HEK293 (cell line): ENCODE results near the gene MISP.

Experiments used
- CTCF ChIA-PET: fragments of 350-600 bp; formaldehyde crosslinking; extraction: SDS; loops from one replicate; lab custom pipeline; 2021; ENCODE audit warnings: antibody characterized with exemption; lab: Yijun Ruan, JAX
- POLR2A ChIA-PET: fragments of 300-600 bp; formaldehyde crosslinking; extraction: SDS; loops from one replicate; lab custom pipeline; 2020; ENCODE audit warnings: antibody characterized with exemption, inconsistent platforms; lab: Yijun Ruan, JAX
- H3K27ac ChIP-seq: fragments of 200-500 bp; sonication (Bioruptor generic); 2 replicates; pipeline ENCODE4 v1.5.1; 2014; ENCODE audit warnings: low read depth, low read length, control low read depth, inconsistent platforms; ENCODE audit errors: extremely low read depth
- H3K36me3 ChIP-seq, 2 experiments: fragments of 200-500 bp in 1 of 2; sonication (Bioruptor generic) in 1 of 2; 1 replicate in 1 of 2; 2 replicates in 1 of 2; pipeline ENCODE4 v1.5.1; 2014 to 2017; ENCODE audit warnings: inconsistent platforms in 2 of 2, low read length in 2 of 2; ENCODE audit not compliant: control insufficient read depth in 2 of 2, insufficient read depth in 1 of 2
- H3K4me1 ChIP-seq: fragments of 200-500 bp; sonication (Bioruptor generic); 2 replicates; pipeline ENCODE4 v1.5.1; 2014; ENCODE audit warnings: mild to moderate bottlenecking, low read length, inconsistent platforms; ENCODE audit not compliant: control insufficient read depth, insufficient read depth
- H3K4me3 ChIP-seq: 2 replicates; pipeline ENCODE4 v1.5.1; 2011; ENCODE audit warnings: low read depth, mild to moderate bottlenecking, control low read depth, low read length, moderate library complexity
- H3K9me3 ChIP-seq: fragments of 200-500 bp; sonication (Bioruptor generic); 2 replicates; pipeline ENCODE4 v1.5.1; 2014; ENCODE audit warnings: low read depth, low read length, inconsistent platforms; ENCODE audit not compliant: control insufficient read depth, insufficient read depth
- HIC1 ChIP-seq: fragments of 450-650 bp; formaldehyde crosslinking; IDR thresholded peaks from 2 replicates; pipeline ENCODE4 v1.5.1; 2016; ENCODE audit warnings: missing biosample characterization, missing genetic modification characterization
- IKZF3 ChIP-seq: fragments of 450-650 bp; IDR thresholded peaks from 2 replicates; pipeline ENCODE4 v1.5.0; 2018; ENCODE audit warnings: missing biosample characterization, mild to moderate bottlenecking, missing genetic modification characterization, moderate library complexity
- KLF1 ChIP-seq: fragments of 450-650 bp; formaldehyde crosslinking; IDR thresholded peaks from 2 replicates; pipeline ENCODE4 v1.5.1; 2016; ENCODE audit warnings: missing biosample characterization, missing genetic modification characterization
- KLF17 ChIP-seq: fragments of 450-650 bp; formaldehyde crosslinking; IDR thresholded peaks from 2 replicates; pipeline ENCODE4 v1.5.1; 2016; ENCODE audit warnings: missing biosample characterization, missing genetic modification characterization
- KLF9 ChIP-seq: fragments of 450-650 bp; formaldehyde crosslinking; IDR thresholded peaks from 2 replicates; pipeline ENCODE4 v1.5.1; 2016; ENCODE audit warnings: missing biosample characterization, missing genetic modification characterization, low read depth
- SCRT2 ChIP-seq: fragments of 450-650 bp; formaldehyde crosslinking; IDR thresholded peaks from 2 replicates; pipeline ENCODE4 v1.5.1; 2016; ENCODE audit warnings: missing biosample characterization, missing genetic modification characterization
- ZBTB8A ChIP-seq: fragments of 450-650 bp; formaldehyde crosslinking; IDR thresholded peaks from 2 replicates; pipeline ENCODE4 v1.5.1; 2016; ENCODE audit warnings: missing biosample characterization, missing genetic modification characterization
- ZNF138 ChIP-seq: fragments of 450-650 bp; formaldehyde crosslinking; IDR thresholded peaks from 2 replicates; pipeline ENCODE4 v1.5.1; 2016; ENCODE audit warnings: missing biosample characterization, missing genetic modification characterization, borderline replicate concordance
- ZNF169 ChIP-seq: fragments of 450-650 bp; formaldehyde crosslinking; IDR thresholded peaks from 2 replicates; pipeline ENCODE4 v1.5.1; 2016; ENCODE audit warnings: missing biosample characterization, missing genetic modification characterization
- ZNF221 ChIP-seq: fragments of 450-650 bp; formaldehyde crosslinking; IDR thresholded peaks from 2 replicates; pipeline ENCODE4 v1.5.1; 2017; ENCODE audit warnings: missing biosample characterization, missing genetic modification characterization, borderline replicate concordance
- ZNF223 ChIP-seq: fragments of 450-650 bp; formaldehyde crosslinking; IDR thresholded peaks from 2 replicates; pipeline ENCODE4 v1.5.1; 2016; ENCODE audit warnings: missing biosample characterization, missing genetic modification characterization
- ZNF24 ChIP-seq: fragments of 450-650 bp; formaldehyde crosslinking; IDR thresholded peaks from 2 replicates; pipeline ENCODE4 v1.5.1; 2016; ENCODE audit warnings: missing biosample characterization, missing genetic modification characterization
- ZNF266 ChIP-seq: fragments of 450-650 bp; formaldehyde crosslinking; IDR thresholded peaks from 2 replicates; pipeline ENCODE4 v1.5.1; 2016; ENCODE audit warnings: missing biosample characterization, missing genetic modification characterization, low read depth
- ZNF280C ChIP-seq: fragments of 450-650 bp; formaldehyde crosslinking; IDR thresholded peaks from 2 replicates; pipeline ENCODE4 v1.5.1; 2016; ENCODE audit warnings: missing biosample characterization, missing genetic modification characterization
- ZNF362 ChIP-seq: fragments of 450-650 bp; formaldehyde crosslinking; IDR thresholded peaks from 2 replicates; pipeline ENCODE4 v1.5.1; 2016; ENCODE audit warnings: missing biosample characterization, missing genetic modification characterization
- ZNF366 ChIP-seq: fragments of 450-650 bp; formaldehyde crosslinking; conservative IDR thresholded peaks from 2 replicates; pipeline ENCODE4 v1.5.1; 2016; ENCODE audit warnings: missing biosample characterization, missing genetic modification characterization
- ZNF398 ChIP-seq: fragments of 450-650 bp; formaldehyde crosslinking; IDR thresholded peaks from 2 replicates; pipeline ENCODE4 v1.5.1; 2017; ENCODE audit warnings: missing biosample characterization, missing genetic modification characterization
- ZNF529 ChIP-seq: fragments of 450-650 bp; formaldehyde crosslinking; IDR thresholded peaks from 2 replicates; pipeline ENCODE4 v1.5.1; 2017; ENCODE audit warnings: missing genetic modification characterization, missing biosample characterization; ENCODE audit not compliant: insufficient replicate concordance
- ZNF549 ChIP-seq: fragments of 450-650 bp; IDR thresholded peaks from 2 replicates; pipeline ENCODE4 v1.5.1; 2018; ENCODE audit warnings: missing biosample characterization, missing genetic modification characterization, mild to moderate bottlenecking, inconsistent platforms, moderate library complexity
- ZNF654 ChIP-seq: fragments of 450-650 bp; formaldehyde crosslinking; IDR thresholded peaks from 2 replicates; pipeline ENCODE4 v1.5.1; 2016; ENCODE audit warnings: low read depth, missing biosample characterization, missing genetic modification characterization
- ZNF701 ChIP-seq: fragments of 450-650 bp; formaldehyde crosslinking; IDR thresholded peaks from 2 replicates; pipeline ENCODE4 v1.5.1; 2016; ENCODE audit warnings: missing biosample characterization, missing genetic modification characterization
- ZXDB ChIP-seq: fragments of 450-650 bp; formaldehyde crosslinking; IDR thresholded peaks from 2 replicates; pipeline ENCODE4 v1.5.1; 2016; ENCODE audit warnings: missing biosample characterization, missing genetic modification characterization

MISP gene

GRCh38 chr19:709196-709964 lies 41.5 kb upstream of the MISP start (continued):
- TF ChIP-seq ZNF221 (tag by site-specific recombination) (no peak), ZNF701 (tag by site-specific recombination) (no peak), ZNF398 (tag by site-specific recombination) (peak; percentile 13; the same call in 1 of the 2 replicates), ZNF549 (tag by site-specific recombination) (no peak), IKZF3 (tag by site-specific recombination) (no peak), ZXDB (tag by site-specific recombination) (no peak), SCRT2 (tag by site-specific recombination) (peak; percentile 44; the same call in 1 of the 2 replicates), KLF9 (tag by site-specific recombination) (no peak), ZNF138 (tag by site-specific recombination) (no peak)

GRCh38 chr19:709965-710571 lies 40.8 kb upstream of the MISP start:
- peak overlapping the region; percentile 16; the same call in 1 of the 2 replicates for H3K27ac ChIP-seq
- no peaks in the 10 kb centered on the region for H3K36me3 ChIP-seq
- ChIA-PET CTCF (no interaction called here), POLR2A (no interaction called here)
- H3K4me1 ChIP-seq: no peaks in the 10 kb centered on the region
- peak overlapping the region; percentile 58 for H3K4me3 ChIP-seq
- no peaks in the 10 kb centered on the region for H3K9me3 ChIP-seq
- TF ChIP-seq ZNF654 (no peak), KLF1 (tag by site-specific recombination) (peak; percentile 95), ZNF362 (tag by site-specific recombination) (no peak), ZNF223 (tag by site-specific recombination) (no peak), KLF17 (peak; percentile 73), ZNF24 (no peak), ZNF280C (tag by site-specific recombination) (no peak), ZNF366 (tag by site-specific recombination) (no peak), ZNF529 (tag by site-specific recombination) (no peak), HIC1 (peak; percentile 66), ZBTB8A (0 out of 2 replicates have a peak, but pooled peaks have one; percentile 4), ZNF266 (tag by site-specific recombination) (no peak), ZNF169 (no peak)
